Raji (cell line): ENCODE results near the gene AGBL4.

Experiments used
- POLR2A ChIP-seq: IDR thresholded peaks from 2 replicates; pipeline ENCODE4 v1.6.1; 2011; ENCODE audit warnings: low read depth, low read length, control low read depth; ENCODE audit not compliant: insufficient read depth

Gene AGBL4

DNA sequence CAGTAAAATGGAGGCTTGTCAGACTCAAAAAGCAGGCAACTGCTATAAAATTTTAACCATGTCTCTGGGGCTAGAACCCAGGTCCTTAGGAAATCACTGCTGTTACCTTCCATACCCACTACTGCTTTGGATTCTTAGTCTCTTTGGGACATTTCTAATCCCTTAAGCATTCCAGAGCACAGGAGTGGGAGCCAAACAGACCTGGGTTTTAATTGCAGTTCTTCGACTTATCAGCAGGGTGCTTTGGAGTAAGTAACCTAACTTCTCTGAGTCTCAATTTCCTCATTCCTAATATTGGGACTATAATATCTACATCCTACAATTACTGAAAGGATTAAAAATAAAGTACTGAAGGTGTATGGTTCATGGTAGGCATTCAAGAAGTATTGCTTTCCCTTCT is 1086.0 kb downstream of the AGBL4 start:
- no peak for TF ChIP-seq POLR2A

DNA sequence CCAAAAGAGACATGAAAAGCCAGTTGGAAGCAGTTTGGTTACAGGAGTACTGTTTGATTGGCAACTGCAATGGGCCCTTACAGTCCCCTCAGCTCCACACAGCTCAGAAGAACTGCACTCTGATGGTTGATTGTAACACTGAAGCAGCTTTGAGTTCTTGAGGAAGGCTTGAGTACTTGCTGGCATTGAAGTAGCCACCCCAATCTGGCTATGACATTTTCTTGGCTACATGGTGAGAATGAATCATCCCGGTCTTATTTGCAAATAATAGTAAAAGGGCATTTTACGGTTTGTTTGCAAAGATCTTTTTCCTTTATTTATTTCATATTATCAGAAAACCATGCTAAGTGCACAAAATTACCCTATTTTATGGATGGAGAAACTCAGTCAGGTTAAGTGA is 1087.3 kb downstream of the AGBL4 start:
- no peak for TF ChIP-seq POLR2A

DNA sequence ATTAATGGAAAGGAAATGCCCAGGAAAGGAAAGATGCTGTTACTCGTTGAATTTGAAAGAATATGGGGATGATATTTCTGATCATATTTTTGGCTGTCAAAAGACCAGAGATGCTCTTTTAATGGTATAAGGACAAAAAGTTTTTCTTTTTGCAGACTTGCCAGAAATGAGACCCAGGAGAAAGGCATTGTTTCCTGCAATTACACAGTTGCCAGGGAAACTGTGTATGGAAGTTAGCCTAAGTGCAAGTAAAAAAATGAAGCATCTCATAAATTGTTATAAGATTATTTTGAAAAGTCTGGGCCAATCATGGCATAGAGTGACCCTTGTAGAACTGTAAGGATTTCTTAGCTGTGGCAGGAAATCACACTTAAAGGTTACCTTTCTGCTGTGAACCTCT is 1091.4 kb downstream of the AGBL4 start:
- no peak for TF ChIP-seq POLR2A

GRCh38 chr1:48931506-48932192 is 1092.1 kb downstream of the AGBL4 start:
- TF ChIP-seq POLR2A: no peak

DNA sequence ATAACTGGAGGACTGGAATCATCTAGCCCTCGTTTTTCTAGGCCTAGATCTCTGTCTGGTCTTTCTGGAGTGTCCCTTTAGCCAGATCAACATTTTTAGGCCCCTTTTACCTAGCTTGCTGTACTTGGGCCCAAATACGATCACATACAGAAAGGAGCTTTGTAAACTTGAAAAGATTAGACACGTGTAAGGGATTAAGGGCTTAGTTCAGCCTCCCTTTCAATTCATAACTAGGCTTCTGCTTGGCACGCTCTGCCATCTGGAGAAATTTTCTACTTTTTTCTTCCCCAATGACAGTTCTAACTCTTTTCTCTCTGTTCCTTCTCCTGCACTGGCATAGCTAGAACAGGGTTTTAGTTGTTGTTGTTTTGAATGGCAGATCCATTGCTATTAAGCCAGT is 1093.7 kb downstream of the AGBL4 start:
- TF ChIP-seq POLR2A: no peak

- TF ChIP-seq POLR2A: no peak
Measured at GRCh38 chr1:48924099-48924498, 1099.7 kb downstream of the AGBL4 start.

- no peak for TF ChIP-seq POLR2A
Measured at GRCh38 chr1:48923116-48923515, 1100.6 kb downstream of the AGBL4 start.

DNA sequence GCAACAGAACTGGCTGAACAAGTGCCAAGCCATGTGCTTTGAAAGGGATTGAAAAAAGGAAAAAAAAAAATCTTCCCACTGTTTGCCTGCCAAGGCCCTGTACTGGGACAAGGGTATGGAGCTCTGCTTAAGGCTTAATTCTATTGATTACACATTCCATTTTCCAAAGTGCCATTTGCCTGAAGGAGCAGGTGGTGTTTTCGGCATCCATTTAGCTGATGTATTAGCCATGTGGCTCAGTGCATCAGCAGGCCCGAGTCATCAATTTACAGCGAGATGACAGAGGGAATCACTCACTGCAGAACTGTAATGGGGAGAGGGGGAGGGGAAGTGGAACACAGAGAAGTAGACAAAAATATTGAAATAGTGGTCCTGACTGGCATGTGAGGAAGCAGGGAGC is 1102.9 kb downstream of the AGBL4 start:
- TF ChIP-seq POLR2A: no peak

- TF ChIP-seq POLR2A: no peak
Measured at GRCh38 chr1:48917901-48918603, 1105.7 kb downstream of the AGBL4 start.

DNA sequence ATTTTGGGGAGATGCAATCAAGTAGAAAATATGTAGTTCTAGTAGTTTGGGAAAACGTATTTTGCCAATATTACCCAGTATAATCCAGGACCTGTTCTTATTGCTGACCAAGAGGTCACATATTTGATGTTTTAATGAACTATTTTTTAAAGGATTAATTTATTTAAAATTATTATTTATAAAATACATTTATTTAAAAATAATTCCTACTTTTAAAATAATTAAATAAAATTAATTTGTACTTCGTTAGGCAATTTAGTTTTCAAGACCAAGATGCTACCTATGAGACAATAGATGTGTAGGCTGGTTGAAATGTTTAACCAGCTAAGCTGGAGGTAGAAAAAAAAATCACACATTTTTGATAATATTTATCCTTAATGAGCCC is 1106.7 kb downstream of the AGBL4 start:
- TF ChIP-seq POLR2A: no peak

- no peak for TF ChIP-seq POLR2A
Measured at GRCh38 chr1:48916130-48917069, 1107.4 kb downstream of the AGBL4 start.

DNA sequence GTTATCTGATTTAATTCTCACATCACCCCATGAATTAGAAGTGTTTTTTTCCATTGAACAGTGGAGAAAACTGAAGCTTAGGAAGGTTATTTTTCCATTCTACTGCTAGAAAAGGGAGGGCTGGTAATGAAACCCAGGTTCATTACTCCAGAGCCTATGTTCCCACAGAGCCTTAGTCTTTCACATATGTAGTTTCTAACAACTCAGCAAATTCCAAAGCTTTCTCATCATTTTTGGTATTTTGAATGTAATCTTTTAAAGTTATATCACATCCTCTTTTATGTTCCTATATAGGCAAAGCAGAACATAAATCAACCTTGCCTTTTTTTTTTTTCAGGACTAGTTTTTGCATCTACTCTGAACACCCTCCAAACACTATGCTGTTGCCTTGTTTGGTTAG is 1115.1 kb downstream of the AGBL4 start:
- no peak for TF ChIP-seq POLR2A

GRCh38 chr1:48906729-48907128 is 1117.0 kb downstream of the AGBL4 start:
- TF ChIP-seq POLR2A: no peak

DNA sequence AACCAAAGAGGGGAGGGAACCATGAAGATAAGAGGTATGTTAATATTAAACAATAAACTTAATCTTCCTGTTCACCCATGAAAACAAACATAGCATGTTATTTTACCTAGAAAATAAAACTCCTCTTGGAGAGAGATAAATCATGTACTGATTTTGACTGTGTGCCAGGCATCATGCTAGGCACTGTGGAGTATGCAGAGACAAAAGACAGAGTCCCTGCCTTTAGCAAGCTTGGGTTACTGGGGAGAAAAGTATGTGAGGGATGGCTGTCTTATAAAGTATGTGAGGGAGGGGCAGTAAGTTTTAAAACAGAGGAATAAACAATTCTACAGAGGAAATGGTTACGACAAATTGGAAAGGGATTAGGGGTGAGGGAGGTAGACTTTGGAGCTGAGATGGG is 1117.6 kb downstream of the AGBL4 start:
- TF ChIP-seq POLR2A: no peak

DNA sequence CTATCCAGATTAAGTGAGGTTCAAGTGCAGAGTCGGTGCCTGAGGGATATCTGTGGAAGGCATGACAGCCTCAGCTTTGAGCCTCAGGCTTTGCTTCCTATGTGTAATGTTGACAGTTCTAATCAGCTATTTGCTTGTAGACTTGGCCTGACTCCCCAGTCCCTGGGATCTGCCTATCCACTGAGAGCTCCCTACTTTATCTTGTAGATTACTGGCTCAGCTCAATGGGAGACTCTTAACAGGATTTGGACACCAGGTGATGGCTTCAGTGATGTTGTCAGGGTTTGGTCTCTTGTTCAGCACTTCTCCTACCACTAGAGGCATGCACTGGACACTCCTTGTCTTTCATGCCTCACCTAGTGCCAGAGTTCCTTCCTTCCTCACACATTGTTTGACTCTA is 1120.5 kb downstream of the AGBL4 start:
- no peak for TF ChIP-seq POLR2A

- TF ChIP-seq POLR2A: no peak
Measured at GRCh38 chr1:48898894-48899293, 1124.9 kb downstream of the AGBL4 start.

- no peak for TF ChIP-seq POLR2A
Measured at GRCh38 chr1:48889615-48890014, 1134.1 kb downstream of the AGBL4 start.
